GM23338 (cell line): ENCODE measurements around the gene CASP7. TPM values are rescaled to one million over a fixed set of nuclear protein-coding genes. Genes with fewer than 3 reads are reported as not detected.

Experiments
- ATAC-seq: fragments of 200-7000 bp; cut with Tn5 transposase; 3 replicates; pipeline ENCODE4 v1.9.1; 2020
- DNase-seq: peaks from one replicate; pipeline ENCODE4 v3.0.0-alpha.2; 2015; ENCODE audit warnings: low spot score
- H2AFZ ChIP-seq: fragments of 200-600 bp; sonication (generic); 2 replicates; pipeline ENCODE4 v1.8.0; 2016; ENCODE audit warnings: antibody characterized with exemption, mild to moderate bottlenecking, moderate library complexity
- H3F3A ChIP-seq: fragments of 200-600 bp; sonication (generic); replicated peaks from 2 replicates; pipeline ENCODE4 v1.8.0; 2017; ENCODE audit warnings: antibody characterized with exemption, mixed run types, low read depth
- H3K27ac ChIP-seq: fragments of 200-600 bp; sonication (generic); 2 replicates; pipeline ENCODE4 v1.6.1; 2016; ENCODE audit warnings: low read depth
- H3K27me3 ChIP-seq: fragments of 200-600 bp; sonication (generic); 2 replicates; pipeline ENCODE4 v1.8.0; 2016; ENCODE audit warnings: mild to moderate bottlenecking, mixed run types, moderate library complexity; ENCODE audit not compliant: insufficient read depth
- H3K36me3 ChIP-seq: fragments of 200-600 bp; sonication (generic); 2 replicates; pipeline ENCODE4 v1.8.0; 2016; ENCODE audit warnings: mild to moderate bottlenecking; ENCODE audit not compliant: insufficient read depth
- H3K4me1 ChIP-seq: fragments of 200-600 bp; sonication (generic); 2 replicates; pipeline ENCODE4 v1.8.0; 2016; ENCODE audit warnings: mild to moderate bottlenecking, moderate library complexity; ENCODE audit not compliant: insufficient read depth
- H3K4me2 ChIP-seq: fragments of 200-600 bp; sonication (generic); 2 replicates; pipeline ENCODE4 v1.7.1; 2017; ENCODE audit warnings: mixed run types
- H3K4me3 ChIP-seq: fragments of 200-600 bp; sonication (generic); 2 replicates; pipeline ENCODE4 v1.6.1; 2016; ENCODE audit warnings: mixed run types
- H3K79me2 ChIP-seq: fragments of 200-600 bp; sonication (generic); replicated peaks from 2 replicates; pipeline ENCODE4 v1.8.0; 2017; ENCODE audit warnings: mild to moderate bottlenecking; ENCODE audit not compliant: insufficient read depth
- H3K9me2 ChIP-seq: fragments of 200-600 bp; sonication (generic); 2 replicates; pipeline ENCODE4 v1.8.0; 2017; ENCODE audit not compliant: insufficient read depth
- H4K20me1 ChIP-seq: fragments of 200-600 bp; sonication (generic); replicated peaks from 2 replicates; pipeline ENCODE4 v1.8.0; 2017; ENCODE audit warnings: mild to moderate bottlenecking; ENCODE audit not compliant: insufficient read depth
- H3K27ac Mint-ChIP-seq: 2 replicates; pipeline ENCODE4 v1.8.0; 2020; ENCODE audit warnings: inconsistent platforms, mild to moderate bottlenecking, moderate library complexity, mixed read lengths
- H3K27me3 Mint-ChIP-seq: 3 replicates; pipeline ENCODE4 v1.8.0; 2022; ENCODE audit warnings: low read depth, mild to moderate bottlenecking, moderate library complexity, mixed read lengths, inconsistent platforms; ENCODE audit not compliant: insufficient read depth, poor library complexity
- H3K36me3 Mint-ChIP-seq: 3 replicates; pipeline ENCODE4 v1.8.0; 2021; ENCODE audit warnings: low read depth, mild to moderate bottlenecking, inconsistent platforms, moderate library complexity, mixed read lengths
- H3K4me1 Mint-ChIP-seq: 3 replicates; pipeline ENCODE4 v1.8.0; 2020; ENCODE audit warnings: mild to moderate bottlenecking, inconsistent platforms, mixed read lengths
- H3K4me3 Mint-ChIP-seq: 3 replicates; pipeline ENCODE4 v1.8.0; 2021; ENCODE audit warnings: moderate library complexity, mild to moderate bottlenecking, inconsistent platforms, mixed read lengths
- H3K9me3 Mint-ChIP-seq: 3 replicates; pipeline ENCODE4 v1.8.0; 2020; ENCODE audit warnings: moderate library complexity, mild to moderate bottlenecking, inconsistent platforms, mixed read lengths
- CREB1 ChIP-seq: fragments of 250-450 bp; sonication (Bioruptor Pico); IDR thresholded peaks from 2 replicates; pipeline ENCODE4 v1.5.0; 2020; ENCODE audit warnings: low read depth, mild to moderate bottlenecking, moderate library complexity
- CTCF ChIP-seq, 2 experiments: fragments of 200-600 bp in 1 of 2; sonication (generic) in 1 of 2; conservative IDR thresholded peaks; 2 replicates each; pipeline versions ENCODE4 v1.5.1 to v1.6.1; 2016 to 2017; ENCODE audit warnings: antibody characterized with exemption in 2 of 2, low read depth in 2 of 2, mild to moderate bottlenecking in 2 of 2, moderate library complexity in 1 of 2
- ETS1 ChIP-seq: IDR thresholded peaks from 2 replicates; pipeline ENCODE4 v1.6.1; 2016; ENCODE audit warnings: antibody characterized with exemption
- EZH2 ChIP-seq: fragments of 200-600 bp; sonication (generic); IDR thresholded peaks from one replicate; pipeline ENCODE4 v1.8.0; 2017; ENCODE audit warnings: antibody characterized with exemption, mild to moderate bottlenecking, low read depth; ENCODE audit not compliant: unreplicated experiment
- EZH2phosphoT487 ChIP-seq: fragments of 200-600 bp; sonication (generic); IDR thresholded peaks from one replicate; pipeline ENCODE4 v1.8.1; 2018; ENCODE audit warnings: antibody characterized with exemption; ENCODE audit not compliant: unreplicated experiment
- JUNB ChIP-seq: IDR thresholded peaks from one replicate; pipeline ENCODE4 v1.6.1; 2016; ENCODE audit warnings: antibody characterized with exemption; ENCODE audit not compliant: unreplicated experiment
- NANOG ChIP-seq: IDR thresholded peaks from 2 replicates; pipeline ENCODE4 v1.6.1; 2016; ENCODE audit warnings: antibody characterized with exemption, borderline replicate concordance
- POLR2AphosphoS5 ChIP-seq: IDR thresholded peaks from 2 replicates; pipeline ENCODE4 v1.6.1; 2016; ENCODE audit warnings: antibody characterized with exemption, low read depth
- STAT1 ChIP-seq: IDR thresholded peaks from one replicate; pipeline ENCODE4 v1.6.1; 2016; ENCODE audit warnings: antibody characterized with exemption; ENCODE audit not compliant: unreplicated experiment
- ZNF462 ChIP-seq: fragments of 250-450 bp; sonication (Bioruptor Pico); IDR thresholded peaks from 2 replicates; pipeline ENCODE4 v1.5.0; 2020; ENCODE audit warnings: mild to moderate bottlenecking, moderate library complexity
- polyA plus RNA-seq: library from polyadenylated mRNA; unstranded; fragments of >200 nt; fragmentation: Nextera tagmentation; extraction: Ambion mirVana; gene quantifications from 2 replicates; pipeline ENCODE4 v1.2.1, GENCODE V29; 2016
- total RNA-seq: library from RNA; depleted of rRNA; stranded (reverse); fragments of >200 nt; shearing (Covaris generic); gene quantifications from 2 replicates; pipeline ENCODE4 v1.2.3, GENCODE V29; 2014

CASP7 gene
- total and polyA plus RNA-seq, 2 experiments from 2014 or later, result 2.1 to 7.0 TPM

- TF ChIP-seq CTCF (conservative IDR thresholded peaks at IDR 0.05; ENCODE audit: low read depth in 2 of 2), result no peak
These were observed 22.8 kb upstream of the CASP7 start (continued) for GRCh38 chr10:113656896-113657295.

- H3K36me3 ChIP-seq, result no peaks in the 10 kb centered on the region
- no peak overlapping the region for H3K27ac ChIP-seq
- no peaks in the 10 kb centered on the region; the same call in 1 of the 2 replicates for H3K9me2 ChIP-seq
- no peak overlapping the region for H3K4me3 Mint-ChIP-seq
- no peak for ATAC-seq
- no peaks in the 10 kb centered on the region for H3K36me3 Mint-ChIP-seq
- H3F3A ChIP-seq, result no peaks in the 10 kb centered on the region
- H4K20me1 ChIP-seq, result no peaks in the 10 kb centered on the region
- H3K4me2 ChIP-seq, result no peak overlapping the region
- H3K4me1 ChIP-seq, result no peaks in the 10 kb centered on the region
- H3K9me3 Mint-ChIP-seq, result no peaks in the 10 kb centered on the region
- H3K27me3 Mint-ChIP-seq, result peaks cover 4% of the 10 kb centered on the region
- H3K4me3 ChIP-seq, result no peak overlapping the region
- no peak overlapping the region for H2AFZ ChIP-seq
- DNase-seq, result no peak
- H3K79me2 ChIP-seq, result no peaks in the 10 kb centered on the region
- no peak overlapping the region for H3K27ac Mint-ChIP-seq
- H3K4me1 Mint-ChIP-seq, result no peaks in the 10 kb centered on the region
- H3K27me3 ChIP-seq, result no peaks in the 10 kb centered on the region
- no peak for TF ChIP-seq STAT1
- TF ChIP-seq NANOG, result no peak
- no peak for TF ChIP-seq EZH2
- no peak for TF ChIP-seq CREB1 (CRISPR knock-in tag)
- no peak for TF ChIP-seq ZNF462
- TF ChIP-seq EZH2phosphoT487, result no peak
- TF ChIP-seq JUNB, result no peak
- TF ChIP-seq ETS1, result no peak
- TF ChIP-seq CTCF (conservative IDR thresholded peaks at IDR 0.05; ENCODE audit: low read depth in 2 of 2), result no peak
- no peak for TF ChIP-seq POLR2AphosphoS5
These were observed 22.2 kb upstream of the CASP7 start for GRCh38 chr10:113657544-113657943.
